NCI-H1436 (cell line): Measurements from ENCODE around the gene E2F8.

Experiments
- DNase-seq: peaks from one replicate; lab custom pipeline; 2025; lab: John Stamatoyannopoulos, UW

Gene E2F8

GRCh38 chr11:19220903-19221724 lies 19.6 kb downstream of the E2F8 start:
- no peak for DNase-seq

- no peak for DNase-seq
Observed at GRCh38 chr11:19218786-19219460, 21.8 kb downstream of the E2F8 start.

- no peak for DNase-seq
Observed at GRCh38 chr11:19218216-19218615, 22.5 kb downstream of the E2F8 start.

DNA sequence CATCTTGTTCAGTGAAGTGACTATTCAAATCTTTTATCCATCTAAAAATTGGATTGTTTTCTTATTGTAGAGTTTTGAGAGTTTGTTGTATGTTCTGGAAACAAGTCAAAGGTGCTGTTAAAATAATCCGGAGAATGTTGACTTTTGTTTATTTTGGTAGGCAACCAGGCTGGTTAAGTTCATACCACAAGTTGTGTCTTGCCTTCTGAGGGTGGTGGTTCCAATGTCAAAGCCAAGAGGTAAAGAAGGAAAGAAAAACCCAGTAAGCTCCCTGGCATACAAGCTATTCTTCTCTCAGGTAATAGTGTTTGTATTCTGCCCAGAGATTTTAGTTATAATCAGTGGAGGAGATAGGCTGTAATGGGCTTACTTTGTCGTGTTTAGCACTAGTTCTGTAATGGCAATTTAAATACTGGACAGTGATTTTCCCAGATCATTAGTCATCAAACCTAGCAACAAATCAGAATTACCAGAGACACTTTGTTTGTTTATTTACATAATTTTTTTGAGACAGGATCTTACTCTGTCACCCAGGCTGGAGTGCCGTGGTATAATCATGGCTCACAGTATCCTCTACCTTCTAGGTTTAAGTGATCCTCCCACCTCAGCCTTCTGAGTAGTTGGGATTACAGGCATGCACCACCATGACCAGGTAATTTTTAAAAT lies 23.9 kb downstream of the E2F8 start:
- no peak for DNase-seq

GRCh38 chr11:19216021-19216420 lies 24.7 kb downstream of the E2F8 start:
- no peak for DNase-seq

DNA sequence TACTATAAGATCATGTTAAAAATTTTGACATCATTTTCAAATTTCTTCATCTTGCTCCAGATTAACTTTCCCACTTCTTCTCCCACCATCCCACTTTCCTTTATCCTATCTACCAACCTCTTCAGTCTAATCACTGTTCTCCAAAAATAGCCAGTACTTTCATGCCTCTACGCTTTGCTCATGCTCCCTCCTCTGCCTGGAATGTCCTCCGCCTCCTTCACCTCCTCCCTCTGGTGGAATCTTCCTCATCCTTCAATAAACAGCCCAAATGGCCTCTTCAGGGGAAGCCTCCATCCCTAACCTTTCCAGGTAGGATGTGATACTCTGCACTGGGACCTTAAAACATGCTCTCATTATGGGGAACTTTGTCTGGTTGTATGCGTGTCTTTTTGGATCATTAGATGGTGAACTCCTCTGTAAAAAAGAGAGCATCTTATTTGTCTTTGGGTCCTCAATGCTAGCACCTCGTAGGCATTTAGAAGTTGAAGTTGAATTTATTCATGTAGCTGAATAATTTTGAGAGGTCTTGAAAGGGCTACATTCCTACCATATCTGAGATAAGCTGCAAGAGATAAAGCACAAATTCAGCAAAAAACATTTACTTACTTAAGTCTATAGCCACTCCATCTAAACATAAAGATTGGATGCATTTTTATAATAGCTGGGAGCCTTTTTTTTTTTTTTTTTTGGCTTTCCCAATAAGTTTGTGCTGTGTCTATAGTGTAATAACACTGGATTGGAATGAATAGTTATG lies 31.0 kb downstream of the E2F8 start:
- DNase-seq = no peak

- no peak for DNase-seq
Observed at GRCh38 chr11:19208959-19209546, 31.7 kb downstream of the E2F8 start.

DNA sequence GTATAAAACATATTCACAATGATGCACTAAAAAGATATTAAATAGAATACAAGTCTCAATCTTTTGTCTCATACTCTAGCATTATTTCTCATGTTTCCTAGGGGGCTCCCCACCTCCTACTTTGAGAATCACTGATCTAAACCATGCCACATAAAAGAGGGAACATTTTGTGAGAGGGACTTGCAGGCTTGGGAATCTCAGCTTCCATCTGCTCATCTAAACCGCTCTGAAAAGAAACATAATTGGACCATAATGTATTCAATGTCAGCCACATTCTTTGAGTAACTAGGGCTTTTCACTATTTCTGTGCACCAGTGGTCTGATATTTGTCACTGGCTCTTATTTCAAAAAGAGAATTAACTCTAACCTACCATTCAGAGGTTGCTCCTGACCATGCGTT lies 32.6 kb downstream of the E2F8 start:
- DNase-seq = no peak

DNA sequence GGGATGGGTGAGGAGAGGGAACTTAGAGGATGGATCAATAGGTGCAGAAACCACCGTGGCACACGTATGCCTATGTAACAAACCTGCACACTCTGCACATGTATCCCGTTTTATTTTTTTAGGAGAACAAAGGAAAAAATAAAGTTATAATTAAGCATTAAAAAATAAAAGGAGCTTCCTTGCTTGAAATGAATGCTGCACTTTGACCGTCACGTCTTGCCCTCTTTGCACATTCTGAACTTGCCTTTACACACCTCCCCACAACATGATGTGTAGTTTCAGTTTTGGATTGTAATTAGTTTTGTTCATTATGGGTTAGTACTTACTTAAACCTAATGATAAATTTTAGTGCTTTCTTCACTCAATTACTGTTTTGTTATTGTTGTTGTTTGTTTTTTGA lies 35.9 kb downstream of the E2F8 start:
- no peak for DNase-seq

- DNase-seq = no peak
Observed at GRCh38 chr11:19201737-19202605, 38.8 kb downstream of the E2F8 start, which contains the start of gene CSRP3. CSRP3 (minus strand) TSS chr11:19201983; CDS start chr11:19192448, 9,535 bp downstream.

DNA sequence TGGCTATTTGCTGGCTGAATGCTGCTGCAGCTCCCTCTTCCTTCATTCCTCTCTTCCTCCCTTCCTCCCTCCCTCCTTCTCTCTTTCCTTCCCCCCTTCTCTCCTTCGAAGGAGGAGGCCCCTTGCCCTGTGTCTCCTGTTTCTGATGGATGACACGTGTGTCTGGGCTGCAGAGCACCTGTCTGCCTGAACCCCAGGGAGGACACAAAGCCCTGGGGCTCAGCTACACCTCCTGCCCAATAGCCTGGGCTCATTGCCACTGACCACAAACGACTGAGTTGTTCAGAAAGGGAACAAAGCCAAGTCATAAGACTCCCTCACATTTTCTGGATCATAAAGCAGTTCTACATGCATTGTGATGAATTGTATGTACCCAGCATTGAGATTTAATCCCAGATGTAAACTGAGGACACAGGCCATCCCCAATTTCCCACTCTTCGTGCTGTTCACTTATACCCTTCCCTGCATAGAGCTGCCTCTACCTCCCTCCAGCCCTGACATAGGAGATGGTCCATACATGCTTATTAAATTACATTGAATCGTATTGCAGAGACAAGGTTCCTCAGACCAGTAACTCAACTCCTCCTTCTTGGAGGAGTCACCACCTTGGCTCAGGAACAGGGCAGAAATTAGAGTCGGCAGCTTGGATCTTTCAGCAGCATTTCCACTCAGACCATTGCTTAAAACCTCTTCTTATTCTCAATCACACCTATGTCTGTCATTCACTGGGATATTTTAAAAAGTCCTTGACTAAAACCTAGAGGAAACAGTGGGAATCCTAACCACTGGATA lies 40.1 kb downstream of the E2F8 start:
- DNase-seq = no peak

GRCh38 chr11:19199771-19200170 lies 41.0 kb downstream of the E2F8 start:
- DNase-seq = no peak

- no peak for DNase-seq
Observed at GRCh38 chr11:19199048-19199447, 41.7 kb downstream of the E2F8 start.

GRCh38 chr11:19196432-19196831 lies 44.3 kb downstream of the E2F8 start:
- DNase-seq = no peak

GRCh38 chr11:19194620-19195308 lies 46.0 kb downstream of the E2F8 start:
- no peak for DNase-seq

GRCh38 chr11:19193916-19194315 lies 46.8 kb downstream of the E2F8 start:
- no peak for DNase-seq

- no peak for DNase-seq
Observed at GRCh38 chr11:19191530-19192169, 49.1 kb downstream of the E2F8 start.

DNA sequence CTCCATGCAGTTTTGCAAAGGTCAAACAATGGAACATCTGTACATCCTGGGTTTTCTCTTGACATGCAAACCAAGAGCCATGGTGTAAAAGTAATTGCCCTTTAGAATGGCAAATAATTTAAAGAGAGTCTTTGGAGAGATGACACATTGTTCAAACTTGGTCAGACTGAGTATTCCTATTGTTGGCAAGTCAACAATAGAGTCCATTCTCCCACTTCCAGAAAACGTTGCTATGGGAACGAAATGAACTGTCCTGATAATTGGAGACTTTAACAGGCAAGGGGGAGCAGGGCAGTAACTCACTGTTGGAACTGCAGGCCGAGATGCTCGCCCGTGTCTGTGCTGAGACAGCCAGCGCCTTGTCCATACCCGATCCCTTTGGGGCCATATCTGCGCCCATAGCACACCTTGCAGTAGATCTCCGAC lies 52.9 kb downstream of the E2F8 start:
- no peak for DNase-seq
